GM10266 (cell line): Measurements from ENCODE around the gene CAMK2G.
"Not testable (repeated sequence)": the region's sequence is repeated elsewhere in the genome, so short reads cannot be mapped to it uniquely, and the experiment has no call there.

Experiments
- DNase-seq: peaks from one replicate; pipeline ENCODE4 v3.0.0; 2012; ENCODE audit errors: extremely low spot score
- CTCF ChIP-seq: IDR thresholded peaks from 2 replicates; pipeline ENCODE4 v1.5.1; 2012; ENCODE audit warnings: mild to moderate bottlenecking, low read depth; ENCODE audit not compliant: control insufficient read depth, insufficient read depth; ENCODE audit errors: missing control alignments

Gene CAMK2G

GRCh38 chr10:73838008-73838567 is 36.3 kb downstream of the CAMK2G start:
- DNase-seq = no peak
- no peak for TF ChIP-seq CTCF

DNA sequence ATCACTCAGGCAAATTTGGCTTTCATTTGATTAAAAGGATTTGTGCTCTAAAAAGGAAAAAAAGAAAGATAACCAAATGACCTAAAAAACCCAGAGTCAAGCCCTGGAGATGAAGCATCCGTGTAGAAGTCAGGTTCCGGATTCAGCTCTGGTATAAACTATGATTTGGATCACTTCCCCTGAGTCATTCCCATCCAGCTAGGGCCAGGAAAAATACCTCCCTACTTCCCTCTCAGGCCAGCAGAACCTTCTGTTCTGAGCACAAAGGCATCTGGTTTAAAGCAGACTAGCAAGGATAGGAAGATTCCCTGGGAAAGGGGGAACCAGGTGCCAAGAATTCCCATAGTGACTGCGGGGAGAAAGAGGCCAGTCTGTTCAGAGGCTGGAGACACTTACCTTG is 37.3 kb downstream of the CAMK2G start:
- no peak for TF ChIP-seq CTCF
- no peak for DNase-seq

DNA sequence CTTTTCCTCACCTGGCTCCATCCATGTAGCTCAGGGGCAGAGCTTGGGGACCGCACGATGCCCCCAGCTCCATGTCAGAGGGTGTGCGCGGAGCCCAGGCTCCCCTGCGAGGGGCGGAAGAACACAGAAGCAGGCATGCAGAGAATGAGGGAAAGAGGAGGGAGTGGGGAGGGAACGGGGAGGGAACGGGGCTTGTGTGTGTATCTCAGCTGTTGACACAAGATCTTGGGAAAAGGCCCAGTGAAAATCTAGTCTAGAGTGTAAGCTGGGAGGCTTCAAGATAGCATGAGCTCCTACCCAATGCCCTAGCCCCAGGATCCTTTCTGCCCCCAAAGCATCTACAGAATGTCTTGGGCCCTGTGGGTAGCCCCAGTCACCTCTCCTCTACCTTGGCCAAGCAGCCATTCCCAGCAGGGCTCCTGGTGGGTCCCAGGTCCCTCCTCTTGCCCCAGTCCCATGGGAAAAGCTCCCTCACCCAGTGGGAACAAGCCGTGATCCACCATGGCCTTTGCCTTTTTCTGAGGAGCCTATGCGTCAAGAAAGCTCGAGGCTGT is 37.9 kb downstream of the CAMK2G start:
- TF ChIP-seq CTCF = no peak
- no peak for DNase-seq

DNA sequence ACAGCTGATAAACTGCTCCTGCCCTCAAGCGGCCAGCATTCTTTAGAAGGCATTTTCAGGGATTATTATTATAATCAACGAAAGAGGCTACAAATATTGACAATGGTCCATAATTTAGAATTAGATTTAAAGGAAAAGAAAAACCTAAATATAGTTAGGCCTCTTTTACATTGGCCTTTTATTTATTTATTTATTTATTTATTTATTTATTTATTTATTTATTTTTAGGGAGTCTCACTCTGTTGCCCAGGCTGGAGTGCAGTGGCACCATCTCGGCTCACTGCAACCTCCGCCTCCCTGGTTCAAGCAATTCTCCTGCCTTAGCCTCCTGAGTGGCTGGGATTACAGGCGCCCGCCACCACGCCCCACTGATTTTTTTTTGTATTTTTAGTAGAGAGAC is 45.3 kb downstream of the CAMK2G start:
- DNase-seq = not testable (repeated sequence)

DNA sequence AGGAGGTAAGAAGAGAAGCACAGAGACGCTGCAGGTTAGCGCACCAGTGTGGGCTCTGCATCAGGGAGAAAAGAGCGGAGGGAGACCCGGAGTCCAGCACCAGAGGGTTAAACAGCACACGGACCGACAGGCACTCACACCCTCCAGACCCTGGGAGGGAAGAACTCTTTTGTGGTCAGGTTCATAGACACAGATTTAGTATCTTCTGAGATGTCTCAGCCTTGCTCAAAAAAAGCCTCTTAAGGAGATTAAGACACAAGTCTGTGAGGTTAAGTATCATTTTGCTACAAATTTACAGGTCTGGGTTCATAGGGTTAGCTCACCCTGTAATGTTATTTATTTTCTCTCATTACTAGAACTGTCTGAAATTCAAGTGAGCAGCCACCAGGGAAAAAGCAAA is 46.2 kb downstream of the CAMK2G start:
- DNase-seq = no peak
- no peak for TF ChIP-seq CTCF

DNA sequence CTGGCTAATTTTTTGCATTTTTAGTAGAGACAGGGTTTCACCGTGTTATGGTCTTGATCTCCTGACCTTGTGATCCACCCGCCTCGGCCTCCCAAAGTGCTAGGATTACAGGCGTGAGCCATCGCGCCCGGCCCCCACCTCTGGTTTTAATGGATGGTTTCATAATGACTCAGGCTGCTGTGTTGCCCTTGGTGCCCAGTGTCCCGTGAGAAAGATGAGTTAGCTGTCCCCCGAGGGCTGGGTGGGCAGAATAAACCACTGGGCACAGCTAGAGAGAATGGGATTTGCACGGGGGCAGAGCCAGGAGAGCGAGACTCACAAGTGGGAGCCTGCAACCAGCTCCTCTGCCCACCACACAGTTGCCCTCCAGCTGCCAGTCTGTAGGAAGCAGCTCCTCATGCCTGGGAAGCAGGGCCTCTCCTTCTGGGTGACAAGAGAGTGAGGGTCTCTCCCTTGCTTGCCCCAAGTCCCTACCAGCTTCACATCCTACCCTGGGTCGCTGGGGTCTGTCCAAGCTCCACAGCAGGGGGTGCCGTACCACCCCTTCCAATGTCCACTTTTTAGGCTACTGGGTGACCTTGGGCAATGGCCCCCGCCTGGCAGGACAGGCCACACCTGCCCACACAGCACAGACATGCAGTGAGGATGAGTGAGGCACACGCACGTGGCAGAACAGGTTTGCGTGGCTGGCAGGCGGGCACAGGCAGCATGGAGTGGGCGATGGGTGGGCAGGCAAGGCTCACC is 46.8 kb downstream of the CAMK2G start:
- no peak for TF ChIP-seq CTCF
- no peak for DNase-seq

- no peak for TF ChIP-seq CTCF
Observed at GRCh38 chr10:73824146-73824725, 50.1 kb downstream of the CAMK2G start.

More at GRCh38 chr10:73824146-73824725, 50.1 kb downstream of the CAMK2G start:
- no peak for DNase-seq
